ENCODE results near the gene IRX4. TPM values are rescaled to one million over a fixed set of nuclear protein-coding genes. Genes with fewer than 3 reads are reported as not detected.

IRX4 gene
- total RNA-seq, 1 donor from 2014 or later = 18.6 TPM

GRCh38 chr5:1901061-1901460 lies 18.3 kb upstream of the IRX4 start:
- TF ChIP-seq CTCF (IDR thresholded peaks at IDR 0.05; ENCODE audit: borderline replicate concordance) = no peak
- Histone ChIP-seq H3K4me3 (no peak overlapping the region), H3K9me3 (replicated peaks) (peaks cover 17% of the 10 kb centered on the region), H3K4me1 (no peaks in the 10 kb centered on the region), H3K36me3 (no peaks in the 10 kb centered on the region), H3K27ac (replicated peaks) (no peak overlapping the region), H3K27me3 (ENCODE audit: low read depth) (peaks cover 45% of the 10 kb centered on the region)
- no peak for DNase-seq
- intact Hi-C loops (cut with micrococcal nuclease) = no loop called here

GRCh38 chr5:1899201-1899600 lies 16.5 kb upstream of the IRX4 start:
- intact Hi-C loops (cut with micrococcal nuclease) = no loop called here
- peaks cover under 1% of the 10 kb centered on the region for H3K9me3 ChIP-seq (replicated peaks)
- no peaks in the 10 kb centered on the region for H3K36me3 ChIP-seq
- no peak for DNase-seq
- no peak overlapping the region for H3K27ac ChIP-seq (replicated peaks)
- H3K27me3 ChIP-seq (ENCODE audit: low read depth) = peaks cover 43% of the 10 kb centered on the region
- H3K4me3 ChIP-seq = no peak overlapping the region
- no peaks in the 10 kb centered on the region for H3K4me1 ChIP-seq
- no peak for TF ChIP-seq CTCF (IDR thresholded peaks at IDR 0.05; ENCODE audit: borderline replicate concordance)

GRCh38 chr5:1897816-1898450 lies 15.2 kb upstream of the IRX4 start:
- TF ChIP-seq CTCF (IDR thresholded peaks at IDR 0.05; ENCODE audit: borderline replicate concordance) = no peak
- Histone ChIP-seq H3K36me3 (no peaks in the 10 kb centered on the region), H3K27me3 (ENCODE audit: low read depth) (peaks cover 40% of the 10 kb centered on the region), H3K4me1 (no peaks in the 10 kb centered on the region), H3K4me3 (no peak overlapping the region), H3K9me3 (replicated peaks) (no peaks in the 10 kb centered on the region), H3K27ac (replicated peaks) (no peak overlapping the region)
- no peak for DNase-seq
- intact Hi-C loops (cut with micrococcal nuclease) = no loop called here

- intact Hi-C loops (cut with micrococcal nuclease) = no loop called here
- no peak for TF ChIP-seq CTCF (IDR thresholded peaks at IDR 0.05; ENCODE audit: borderline replicate concordance)
- no peaks in the 10 kb centered on the region for H3K9me3 ChIP-seq (replicated peaks)
- peaks cover 46% of the 10 kb centered on the region for H3K27me3 ChIP-seq (ENCODE audit: low read depth)
- H3K36me3 ChIP-seq = no peaks in the 10 kb centered on the region
- H3K4me3 ChIP-seq = no peak overlapping the region
- no peaks in the 10 kb centered on the region for H3K4me1 ChIP-seq
- no peak overlapping the region for H3K27ac ChIP-seq (replicated peaks)
- DNase-seq = no peak
Observed at GRCh38 chr5:1897386-1897785, 14.7 kb upstream of the IRX4 start.

- Histone ChIP-seq H3K9me3 (replicated peaks) (no peaks in the 10 kb centered on the region), H3K27ac (replicated peaks) (no peak overlapping the region), H3K27me3 (ENCODE audit: low read depth) (peaks cover 51% of the 10 kb centered on the region), H3K4me1 (no peaks in the 10 kb centered on the region), H3K4me3 (no peak overlapping the region), H3K36me3 (no peaks in the 10 kb centered on the region)
- TF ChIP-seq CTCF (IDR thresholded peaks at IDR 0.05; ENCODE audit: borderline replicate concordance) = no peak
- intact Hi-C loops (cut with micrococcal nuclease) = no loop called here
- DNase-seq = no peak
Observed at GRCh38 chr5:1896602-1897376, 14.1 kb upstream of the IRX4 start.
